T-helper 1 cell treated with Interleukin-12 subunit alpha and Interleukin-12 subunit beta and Interleukin-4 antibody, amounts not matched to agents 30 ng/mL and 1 ng/mL, for 36 hours (primary cell): ENCODE data around the gene ITPR3. TPM values are rescaled to one million over a fixed set of nuclear protein-coding genes. Genes with fewer than 3 reads are reported as not detected.

Source experiments
- intact Hi-C: fragments of 100-400 bp; cut with micrococcal nuclease; formaldehyde crosslinking; loops from one replicate; pipeline ENCODE4 v1.15.1; 2024
- total RNA-seq: library from RNA; stranded (reverse); gene quantifications from 2 replicates; pipeline ENCODE4 v1.2.3, GENCODE V29; 2022

The ITPR3 gene
- total RNA-seq = 45.4 and 46.9 TPM in 2 replicates

DNA sequence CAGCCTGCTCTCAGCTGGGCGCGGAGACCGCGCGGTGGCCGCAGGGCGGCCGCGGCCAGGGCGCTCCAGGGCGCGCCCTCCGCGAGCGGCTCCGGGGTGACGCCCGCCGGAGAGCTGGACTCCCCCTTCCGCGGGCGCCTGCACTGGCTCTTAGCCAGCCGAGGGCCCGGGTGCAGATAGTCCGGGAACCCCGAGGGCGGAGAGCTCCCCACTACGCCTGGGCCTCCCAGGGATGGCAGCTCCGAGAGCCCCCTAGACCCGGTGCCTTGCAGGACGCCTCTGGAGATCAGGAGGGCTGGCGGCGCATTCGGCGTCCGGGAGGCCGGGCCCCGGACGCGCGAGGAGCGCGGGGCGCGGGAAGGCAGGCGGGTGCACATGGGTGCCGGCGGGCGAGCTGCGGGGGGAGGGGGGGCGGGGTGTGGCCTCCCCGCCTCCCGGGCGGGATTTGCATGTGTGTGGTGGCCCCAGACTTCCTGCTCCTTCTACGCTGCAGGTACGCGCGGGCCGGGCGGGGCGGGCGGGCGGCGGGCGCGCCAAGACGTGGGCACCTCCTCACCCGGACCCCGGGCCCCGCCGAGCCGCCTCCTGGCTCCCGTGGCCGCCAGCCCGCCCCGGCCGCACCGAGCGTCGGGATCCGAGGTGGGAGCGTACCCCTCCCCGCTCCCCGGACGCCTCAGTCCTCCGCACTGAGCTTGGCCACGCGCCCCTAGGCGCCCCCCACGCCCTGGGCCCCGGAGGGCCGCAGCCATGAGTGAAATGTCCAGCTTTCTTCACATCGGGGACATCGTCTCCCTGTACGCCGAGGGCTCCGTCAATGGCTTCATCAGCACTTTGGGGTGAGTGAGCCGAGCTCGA, at the start of gene ITPR3:
Gene ITPR3, plus strand, starts transcription at position 467 of the 855 bp plus-strand sequence. Its CDS starts 281 bp downstream, at position 748.
- intact Hi-C loops = loop anchor here (1.0 to 10.0 kb wide), 12 partner anchors 12 to 604 kb away; partner anchors contain the start of genes CUTA, KIFC1, LEMD2 and UQCC2

GRCh38 chr6:33571637-33572316, 49.3 kb upstream of the ITPR3 start:
- intact Hi-C loops = loop anchor here (1.0 to 2.0 kb wide), 11 partner anchors 9 to 727 kb away; partner anchors contain the start of genes B3GALT4, BAK1, CUTA and KIFC1

DNA sequence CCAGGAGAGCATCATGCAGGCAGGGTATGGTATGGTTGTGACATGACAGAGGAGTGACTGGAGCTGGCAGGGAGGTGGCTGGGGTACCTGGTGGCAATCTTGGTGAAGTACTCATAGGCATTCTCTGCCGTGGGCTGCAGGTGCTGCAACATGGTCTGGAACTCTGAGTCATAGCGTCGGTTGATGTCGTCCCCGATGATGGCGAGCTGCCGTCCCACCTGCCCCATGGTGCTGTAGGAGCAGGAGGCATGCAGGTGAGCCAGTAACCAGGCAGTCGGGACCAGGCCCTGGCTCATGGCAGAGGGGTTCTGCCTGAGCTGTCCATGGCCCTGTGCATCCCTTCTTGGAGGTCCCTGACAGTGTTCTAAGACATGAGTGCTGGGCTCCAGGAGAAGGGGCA, 45.9 kb upstream of the ITPR3 start:
- intact Hi-C loops = no loop called here

DNA sequence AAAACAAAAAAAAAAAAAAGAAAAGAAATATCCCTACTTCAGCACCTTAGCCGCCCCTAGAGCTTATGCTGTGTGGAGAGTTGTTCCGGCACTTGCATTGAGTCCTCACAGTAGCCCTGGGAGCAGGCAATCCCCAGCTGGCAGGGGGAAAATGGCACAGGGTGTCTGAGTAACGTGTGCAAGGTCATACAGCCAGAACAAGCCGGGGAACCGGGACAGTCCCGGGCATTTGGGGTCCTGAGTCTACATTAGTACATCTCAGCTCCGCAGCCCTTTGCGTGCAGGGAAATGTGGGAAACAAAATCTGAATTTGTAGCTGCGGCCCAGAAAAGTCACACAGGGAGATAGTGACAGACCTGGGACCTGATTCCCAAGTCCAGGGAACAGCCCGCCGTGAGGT, 44.5 kb upstream of the ITPR3 start:
- intact Hi-C loops = no loop called here

DNA sequence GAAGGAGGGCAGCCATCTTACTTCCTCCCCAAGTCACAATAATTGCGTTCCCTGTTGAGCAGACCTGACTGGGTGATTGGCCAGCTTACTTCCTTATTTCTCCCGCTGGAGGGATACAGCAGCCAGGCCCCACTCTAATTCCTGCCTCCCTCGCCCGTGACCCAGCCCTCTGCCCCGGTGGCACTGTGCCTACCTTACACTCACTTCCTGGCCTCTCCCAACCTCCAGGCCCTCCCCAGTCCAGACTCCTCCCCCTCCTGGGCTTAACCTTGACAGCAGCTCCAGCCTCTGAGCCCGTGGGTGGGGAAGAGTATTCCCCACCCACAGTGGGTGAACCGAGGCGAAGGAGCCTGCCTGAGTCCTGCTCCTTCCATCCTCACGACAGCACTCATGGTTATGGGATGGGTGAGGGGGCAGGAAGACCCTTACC, 44.0 kb upstream of the ITPR3 start:
- intact Hi-C loops = no loop called here

DNA sequence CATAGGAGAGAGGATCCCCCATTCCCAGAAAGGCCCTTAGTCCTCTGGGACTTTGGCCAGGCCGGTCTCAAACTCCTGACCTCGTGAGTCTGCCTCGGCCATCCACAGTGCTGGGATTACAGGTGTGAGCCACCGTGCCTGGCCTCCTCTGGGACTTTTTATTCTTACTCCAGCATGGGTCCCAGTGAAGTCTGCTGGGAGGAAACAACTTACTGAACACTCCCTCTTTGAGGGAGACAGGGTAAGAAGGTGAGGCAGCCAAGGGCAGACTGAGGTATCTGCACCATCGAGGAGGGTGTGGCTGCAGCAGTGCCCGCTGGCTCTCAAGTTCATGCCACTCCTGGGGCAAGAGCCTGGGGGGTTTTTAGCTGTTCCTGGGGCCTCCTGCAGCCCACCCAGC, 43.4 kb upstream of the ITPR3 start:
- intact Hi-C loops = no loop called here

- intact Hi-C loops = no loop called here
Measured at GRCh38 chr6:33578164-33578563, 43.0 kb upstream of the ITPR3 start.

GRCh38 chr6:33578588-33579011, 42.5 kb upstream of the ITPR3 start:
- intact Hi-C loops = no loop called here

- intact Hi-C loops = loop anchor here (1.0 to 10.0 kb wide), 7 partner anchors 9 to 575 kb away; partner anchors contain the start of genes KIFC1 and ZBTB9
Measured at GRCh38 chr6:33579828-33580714, 41.1 kb upstream of the ITPR3 start, which contains the start of gene BAK1. TSS of gene BAK1 (minus strand) at chr6:33580276. CDS start at chr6:33577604, 2,672 bp downstream.

- intact Hi-C loops = loop anchor here (10.0 kb wide), 2 partner anchors 324 to 574 kb away; no protein-coding TSS in a partner anchor
Measured at GRCh38 chr6:33581186-33581585, 39.9 kb upstream of the ITPR3 start.

DNA sequence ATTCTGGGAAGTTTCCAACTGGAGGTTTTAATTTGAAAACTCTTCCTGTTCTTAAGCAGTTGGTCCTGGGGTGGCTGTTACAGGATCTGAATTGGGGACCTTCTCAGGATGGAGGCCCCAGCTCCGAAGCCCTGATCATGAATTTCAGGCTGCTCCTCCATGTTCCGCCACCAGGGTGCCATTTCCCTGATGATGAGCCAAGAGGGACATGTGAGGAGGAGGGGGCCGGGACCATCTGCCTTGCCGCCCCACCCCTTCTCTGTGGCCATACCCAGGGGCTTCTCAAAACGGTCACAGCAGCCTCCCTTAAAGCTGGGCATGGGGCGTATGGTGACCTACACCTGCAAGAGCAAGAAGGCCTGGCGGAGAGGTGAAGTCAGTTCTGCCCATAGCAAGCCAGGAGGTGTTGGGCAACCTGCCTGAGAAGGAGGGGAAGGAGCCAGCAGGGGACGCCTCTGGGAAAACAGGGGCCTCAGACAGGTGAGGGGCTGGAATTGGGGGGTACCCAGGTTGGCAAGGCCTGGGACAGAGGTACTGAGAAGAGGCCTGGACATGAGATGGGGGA, 37.4 kb upstream of the ITPR3 start:
- intact Hi-C loops = loop anchor here (2.0 to 10.0 kb wide), 7 partner anchors 13 to 571 kb away; partner anchors contain the start of genes ITPR3 and UQCC2

DNA sequence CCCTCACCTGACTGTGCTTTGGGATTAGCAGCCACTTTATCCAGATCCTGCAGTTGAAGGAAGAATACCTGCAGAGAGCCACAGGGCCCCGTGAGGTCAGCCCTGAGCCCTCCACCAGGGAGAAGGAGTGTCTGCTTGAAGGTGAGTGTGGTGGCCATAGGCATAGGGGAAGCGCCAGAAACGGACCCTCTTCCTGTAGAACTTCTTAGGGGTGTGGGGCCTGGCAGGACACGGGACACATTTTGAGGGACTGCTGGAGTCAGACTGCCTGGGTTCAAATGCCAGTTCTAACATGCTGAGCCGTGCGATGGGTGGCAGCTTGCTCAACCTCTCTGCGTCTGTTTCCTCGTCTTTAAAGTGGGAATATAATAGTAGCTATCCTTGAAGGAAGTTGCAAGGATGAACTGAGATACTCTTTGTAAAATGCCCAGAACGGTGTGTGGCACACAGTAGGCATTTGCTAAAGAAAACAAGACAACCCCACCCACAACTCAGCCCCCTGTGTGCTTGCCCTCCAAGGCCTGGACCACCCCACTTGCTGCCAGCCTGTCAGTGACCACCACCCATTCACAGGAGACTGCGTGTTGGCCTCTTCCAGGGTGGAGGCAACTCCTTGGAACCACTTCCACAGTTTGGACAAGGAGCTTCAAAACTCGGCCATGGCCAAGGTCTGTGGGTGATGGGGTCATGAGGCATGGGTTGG, 36.3 kb upstream of the ITPR3 start:
- intact Hi-C loops = loop anchor here (1.0 to 10.0 kb wide), 10 partner anchors 14 to 570 kb away; partner anchors contain the start of genes ITPR3, UQCC2 and ZBTB9

DNA sequence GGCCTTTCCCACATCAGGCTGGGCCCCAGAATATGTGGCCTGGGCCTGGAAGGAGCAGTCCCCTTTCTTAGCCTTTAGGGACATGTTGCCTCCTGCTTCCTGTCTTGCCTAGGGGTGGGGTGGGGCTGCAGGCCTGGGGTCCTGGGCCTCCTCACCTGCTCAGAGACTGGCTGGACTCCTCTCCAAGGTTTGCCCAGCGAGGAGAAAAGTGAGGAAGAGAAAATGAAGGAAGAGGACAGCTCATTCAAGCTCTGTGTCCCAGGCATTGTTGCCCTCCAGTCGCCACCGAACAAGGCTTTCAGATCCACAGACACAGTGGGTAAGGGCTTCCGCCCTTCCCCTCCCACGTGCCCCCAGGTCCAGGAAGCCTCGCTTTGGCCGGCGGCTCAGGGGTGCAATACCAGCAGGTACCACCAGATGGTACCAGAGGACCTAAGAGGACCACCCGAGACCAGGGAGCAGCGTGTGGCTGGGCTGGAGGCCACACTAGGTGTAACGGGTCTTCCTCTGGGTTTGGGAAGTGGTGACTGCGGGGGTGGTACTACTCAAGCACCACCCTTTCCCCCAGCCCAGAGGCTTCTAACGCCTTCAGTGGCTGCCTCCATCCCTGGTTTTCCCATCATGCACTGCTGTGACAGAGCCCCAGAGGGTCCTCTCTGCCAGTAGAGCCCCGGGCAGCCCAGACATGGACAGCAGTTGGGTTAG, 35.6 kb upstream of the ITPR3 start:
- intact Hi-C loops = loop anchor here (1.0 to 10.0 kb wide), 10 partner anchors 15 to 569 kb away; partner anchors contain the start of genes ITPR3, UQCC2 and ZBTB9

DNA sequence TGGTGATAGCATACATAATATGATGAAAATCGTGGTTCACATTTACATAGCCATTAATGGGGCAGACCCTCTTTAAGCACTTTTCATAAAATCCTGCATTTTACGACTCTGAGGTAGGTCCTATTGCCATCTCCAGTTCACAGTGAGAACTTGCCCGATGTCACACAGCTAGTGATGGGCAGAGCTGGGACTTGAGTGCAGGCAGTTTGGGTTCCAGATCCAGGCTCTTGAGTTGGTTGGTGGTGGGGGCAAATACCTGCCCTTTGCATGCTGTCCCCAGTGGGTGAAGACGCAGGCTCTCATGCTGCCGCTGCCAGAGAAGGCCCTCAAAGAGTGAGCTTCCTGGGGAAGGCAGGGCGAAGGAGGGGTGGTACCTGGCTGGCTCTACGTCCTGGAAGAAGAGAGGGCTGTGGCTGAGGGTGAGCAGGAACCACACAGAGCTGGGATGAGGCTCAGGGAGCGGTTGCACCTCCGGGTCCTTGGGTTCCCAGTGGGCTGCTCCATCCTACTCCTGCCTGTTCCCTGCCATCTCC, 34.9 kb upstream of the ITPR3 start:
- intact Hi-C loops = loop anchor here (10.0 kb wide), 2 partner anchors 319 to 569 kb away; no protein-coding TSS in a partner anchor

DNA sequence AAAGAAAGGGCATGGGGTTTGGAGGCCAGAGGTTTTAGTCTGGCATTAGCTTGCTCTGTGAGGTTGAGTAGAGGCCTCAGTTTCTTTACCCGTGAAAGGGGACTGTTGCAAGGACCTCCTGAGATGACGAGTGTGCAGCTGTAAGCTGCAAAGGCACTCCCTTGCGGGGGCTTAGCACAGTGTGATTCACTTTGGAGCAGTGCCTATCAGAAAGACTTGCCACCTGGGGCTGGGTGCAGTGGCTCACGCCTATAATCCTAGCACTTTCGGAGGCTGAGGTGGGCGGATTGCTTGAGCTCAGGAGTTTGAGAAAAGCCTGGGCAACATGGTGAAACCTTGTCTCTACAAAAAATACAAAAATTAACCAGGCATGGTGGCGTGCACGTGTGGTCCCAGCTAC, 33.6 kb upstream of the ITPR3 start:
- intact Hi-C loops = loop anchor here (10.0 kb wide), 2 partner anchors 317 to 567 kb away; no protein-coding TSS in a partner anchor

GRCh38 chr6:33588894-33589293, 32.2 kb upstream of the ITPR3 start:
- intact Hi-C loops = loop anchor here (1.0 to 10.0 kb wide), 4 partner anchors 111 to 566 kb away; no protein-coding TSS in a partner anchor

DNA sequence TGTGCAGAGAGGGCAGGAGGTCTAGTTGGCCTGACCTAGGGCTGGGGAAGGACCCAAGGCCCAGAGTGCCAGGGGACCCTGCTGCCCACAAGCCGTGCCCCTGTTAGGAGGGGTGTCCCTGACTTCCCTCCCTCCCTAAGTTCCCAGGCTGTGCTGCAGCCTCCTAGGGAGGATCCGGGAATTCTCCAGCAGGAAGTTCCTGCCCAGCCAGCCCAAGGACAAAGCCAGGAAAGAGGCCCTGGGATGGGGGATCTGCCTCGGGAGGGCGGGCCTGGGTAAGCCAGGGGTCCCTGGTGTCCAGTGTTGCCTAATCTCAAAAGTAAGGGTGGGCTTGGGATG, 31.8 kb upstream of the ITPR3 start:
- intact Hi-C loops = loop anchor here (1.0 to 10.0 kb wide), 4 partner anchors 111 to 565 kb away; no protein-coding TSS in a partner anchor
